ENCODE data around the gene RND1.

- TF ChIP-seq, protein P1, sequence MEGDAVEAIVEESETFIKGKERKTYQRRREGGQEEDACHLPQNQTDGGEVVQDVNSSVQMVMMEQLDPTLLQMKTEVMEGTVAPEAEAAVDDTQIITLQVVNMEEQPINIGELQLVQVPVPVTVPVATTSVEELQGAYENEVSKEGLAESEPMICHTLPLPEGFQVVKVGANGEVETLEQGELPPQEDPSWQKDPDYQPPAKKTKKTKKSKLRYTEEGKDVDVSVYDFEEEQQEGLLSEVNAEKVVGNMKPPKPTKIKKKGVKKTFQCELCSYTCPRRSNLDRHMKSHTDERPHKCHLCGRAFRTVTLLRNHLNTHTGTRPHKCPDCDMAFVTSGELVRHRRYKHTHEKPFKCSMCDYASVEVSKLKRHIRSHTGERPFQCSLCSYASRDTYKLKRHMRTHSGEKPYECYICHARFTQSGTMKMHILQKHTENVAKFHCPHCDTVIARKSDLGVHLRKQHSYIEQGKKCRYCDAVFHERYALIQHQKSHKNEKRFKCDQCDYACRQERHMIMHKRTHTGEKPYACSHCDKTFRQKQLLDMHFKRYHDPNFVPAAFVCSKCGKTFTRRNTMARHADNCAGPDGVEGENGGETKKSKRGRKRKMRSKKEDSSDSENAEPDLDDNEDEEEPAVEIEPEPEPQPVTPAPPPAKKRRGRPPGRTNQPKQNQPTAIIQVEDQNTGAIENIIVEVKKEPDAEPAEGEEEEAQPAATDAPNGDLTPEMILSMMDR (conservative IDR thresholded peaks at IDR 0.05; ENCODE audit: low read length), result no peak
- no peak for TF ChIP-seq EZH2phosphoT487 (IDR thresholded peaks at IDR 0.05; ENCODE audit: borderline replicate concordance, low read depth, low read length)
Observed at GRCh38 chr12:48868451-48868850, 2.8 kb upstream of the RND1 start.
